Endothelial cell of umbilical vein (primary cell): Measurements from ENCODE around the gene NEDD1. TPM values are rescaled to one million over a fixed set of nuclear protein-coding genes. Genes with fewer than 3 reads are reported as not detected.

Experiments used
- BruUV-seq: library from RNA; stranded (reverse); fragments of 400-500 nt; replicated peaks from 2 replicates; lab custom pipeline; 2021; lab: Mats Ljungman, UMichigan
- CTCF ChIA-PET: fragments of 300-600, 350-600 bp; sonication (Branson Sonifier 250); formaldehyde crosslinking; loops from one replicate; lab custom pipeline; 2021; ENCODE audit warnings: antibody characterized with exemption, inconsistent platforms; lab: Charles Lee
- POLR2A ChIA-PET: fragments of 300-600, 350-600 bp; sonication (Branson Sonifier 250); formaldehyde crosslinking; loops from one replicate; lab custom pipeline; 2021; ENCODE audit warnings: antibody characterized with exemption, inconsistent platforms; lab: Charles Lee
- DNase-seq: peaks from one replicate; pipeline ENCODE4 v3.0.0-alpha.2; 2011; ENCODE audit warnings: low read depth, low spot score
- FAIRE-seq: peaks from 2 replicates; lab custom pipeline; 2011; peaks lifted over from hg19 to GRCh38; lab: Jason Lieb, UNC
- H2AFZ ChIP-seq: 2 replicates; pipeline ENCODE4 v1.6.0; 2012; ENCODE audit warnings: low read depth, low read length, control low read depth, inconsistent platforms
- H3K27ac ChIP-seq: 2 replicates; pipeline ENCODE4 v1.5.1; 2011; ENCODE audit warnings: low read depth, mild to moderate bottlenecking, control low read depth, low read length, moderate library complexity; ENCODE audit not compliant: insufficient read depth
- H3K27me3 ChIP-seq, 2 experiments: 2 replicates each; pipeline versions ENCODE4 v1.6.0 to v1.6.1; 2011; ENCODE audit warnings: low read length in 2 of 2, mixed read lengths in 1 of 2; ENCODE audit not compliant: control insufficient read depth in 2 of 2, insufficient read depth in 2 of 2
- H3K36me3 ChIP-seq, 2 experiments: 2 replicates in 1 of 2; 3 replicates in 1 of 2; pipeline ENCODE4 v1.5.1; 2011; ENCODE audit warnings: low read length in 2 of 2, mild to moderate bottlenecking in 1 of 2, moderate library complexity in 1 of 2; ENCODE audit not compliant: control insufficient read depth in 2 of 2, insufficient read depth in 2 of 2; ENCODE audit errors: extremely low read depth in 1 of 2
- H3K4me1 ChIP-seq: 3 replicates; pipeline ENCODE4 v1.5.1; 2011; ENCODE audit warnings: mild to moderate bottlenecking, low read length; ENCODE audit not compliant: control insufficient read depth, insufficient read depth; ENCODE audit errors: extremely low read depth
- H3K4me2 ChIP-seq: 2 replicates; pipeline ENCODE4 v1.6.1; 2011; ENCODE audit warnings: low read length, control low read depth, mixed read lengths; ENCODE audit not compliant: insufficient read depth
- H3K4me3 ChIP-seq, 3 experiments: fragments of 200-600 bp in 1 of 3; sonication (generic), shearing (Covaris generic) in 1 of 3; replicated peaks in 1 of 3; 2 replicates each; pipeline ENCODE4 v1.5.1; 2011 to 2016; ENCODE audit warnings: control low read depth in 3 of 3, low read length in 3 of 3, mild to moderate bottlenecking in 2 of 3, inconsistent platforms in 1 of 3, low read depth in 1 of 3, moderate library complexity in 1 of 3; ENCODE audit not compliant: insufficient read depth in 1 of 3
- H3K79me2 ChIP-seq: 2 replicates; pipeline ENCODE4 v1.6.0; 2012; ENCODE audit warnings: low read length, inconsistent platforms; ENCODE audit not compliant: control insufficient read depth, insufficient read depth
- H3K9ac ChIP-seq: replicated peaks from 2 replicates; pipeline ENCODE3; 2011; ENCODE audit warnings: low read length, control low read depth; ENCODE audit not compliant: insufficient read depth; ENCODE audit errors: extremely low read depth
- H3K9me1 ChIP-seq: replicated peaks from 3 replicates; pipeline ENCODE4 v1.6.0; 2011; ENCODE audit warnings: mild to moderate bottlenecking, low read length; ENCODE audit not compliant: control insufficient read depth, insufficient read depth; ENCODE audit errors: extremely low read depth
- H3K9me3 ChIP-seq: replicated peaks from 2 replicates; pipeline ENCODE4 v1.5.1; 2012; ENCODE audit warnings: low read length, inconsistent platforms; ENCODE audit not compliant: control insufficient read depth, insufficient read depth
- H4K20me1 ChIP-seq: replicated peaks from 2 replicates; pipeline ENCODE3; 2011; ENCODE audit warnings: mild to moderate bottlenecking, low read length; ENCODE audit not compliant: control insufficient read depth, insufficient read depth; ENCODE audit errors: extremely low read depth
- EZH2 ChIP-seq: IDR thresholded peaks from 2 replicates; pipeline ENCODE4 v1.6.1; 2012; ENCODE audit warnings: borderline replicate concordance, low read depth, mild to moderate bottlenecking, moderate library complexity, low read length, inconsistent platforms; ENCODE audit not compliant: severe bottlenecking
- FOS ChIP-seq: IDR thresholded peaks from 2 replicates; pipeline ENCODE4 v1.6.1; 2011; ENCODE audit warnings: mild to moderate bottlenecking, low read length, moderate library complexity, borderline replicate concordance; ENCODE audit not compliant: insufficient read depth
- GATA2 ChIP-seq: IDR thresholded peaks from 2 replicates; pipeline ENCODE4 v1.7.0; 2011; ENCODE audit warnings: low read depth, mild to moderate bottlenecking, moderate library complexity, mixed read lengths, low read length; ENCODE audit not compliant: insufficient read length, insufficient read depth
- JUN ChIP-seq: IDR thresholded peaks from 2 replicates; pipeline ENCODE4 v1.6.1; 2011; ENCODE audit warnings: borderline replicate concordance, low read depth; ENCODE audit not compliant: insufficient read length, insufficient read depth
- MYC ChIP-seq: IDR thresholded peaks from one replicate; pipeline ENCODE4 v1.6.1; 2011; ENCODE audit warnings: mild to moderate bottlenecking, low read depth, low read length
- POLR2A ChIP-seq: IDR thresholded peaks from 2 replicates; pipeline ENCODE4 v1.6.1; 2012; ENCODE audit warnings: low read depth, mild to moderate bottlenecking, control low read depth, low read length
- POLR2AphosphoS5 ChIP-seq: IDR thresholded peaks from 2 replicates; pipeline ENCODE4 v1.6.1; 2012; ENCODE audit warnings: low read depth, mild to moderate bottlenecking, control low read depth, low read length, moderate library complexity; ENCODE audit not compliant: insufficient read depth
- dilution Hi-C: fragments of 300-500 bp; cut with MboI; formaldehyde crosslinking; loops from one replicate; pipeline ENCODE4 v1.15.0; 2019; ENCODE audit warnings: low sequenced_read_pairs; ENCODE audit not compliant: extremely low pct_ligation_motif_present
- intact Hi-C: fragments of 100-400 bp; cut with micrococcal nuclease; formaldehyde crosslinking; loops from one replicate; pipeline ENCODE4 v1.10.0; 2022
- polyA plus RNA-seq, 4 experiments: library from polyadenylated mRNA; depleted of rRNA in 3 of 4; stranded (reverse) in 3 of 4; unstranded in 1 of 4; fragments of >200 nt; gene quantifications; 2 replicates each; pipeline versions ENCODE4 v1.2.1 to v1.2.3, GENCODE V29; 2011 to 2012; ENCODE audit warnings: missing spikeins in 1 of 4
- total RNA-seq: library from RNA; stranded (reverse); gene quantifications from 2 replicates; pipeline ENCODE4 v1.2.3, GENCODE V29; 2021
- TF ChIP-seq, protein P1 (sequence below), 2 donors: IDR thresholded peaks; 1 replicate in 1 of 2; 2 replicates in 1 of 2; pipeline ENCODE4 v1.5.1; 2011; ENCODE audit warnings: low read length in 2 of 2, mild to moderate bottlenecking in 2 of 2, moderate library complexity in 2 of 2, control low read depth in 1 of 2, inconsistent platforms in 1 of 2, low read depth in 1 of 2; ENCODE audit not compliant: insufficient read depth in 1 of 2; ENCODE audit errors: extremely low read depth in 1 of 2
- TF ChIP-seq, protein P2 (sequence below): IDR thresholded peaks from 2 replicates; pipeline ENCODE4 v1.6.1; 2011; ENCODE audit not compliant: insufficient read depth, insufficient read length

NEDD1 gene
- total and polyA plus RNA-seq, 2 donors (not counting 3 experiments of a cell fraction or from before 2014, with no cell fraction given) = 9.8 to 25.4 TPM

DNA sequence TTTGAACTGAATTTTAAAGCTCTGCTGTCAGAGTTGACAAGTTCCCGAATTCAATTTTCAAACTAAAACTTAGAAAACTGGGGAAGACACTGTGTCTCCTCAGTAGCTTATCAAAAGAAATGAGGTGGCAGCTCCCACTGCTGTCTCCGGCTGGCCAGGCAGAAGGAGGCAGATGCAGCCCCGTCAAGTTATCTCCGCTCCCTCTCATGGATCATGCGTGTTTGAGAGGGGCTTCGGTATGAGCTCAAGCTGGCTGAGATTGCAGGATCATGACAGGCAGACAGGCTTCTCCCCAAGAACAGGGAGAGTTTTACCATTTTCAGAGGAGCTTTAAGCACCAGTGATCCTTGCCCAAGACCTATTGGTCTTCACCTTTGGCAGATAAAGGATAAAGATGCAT is 88.8 kb downstream of the NEDD1 start:
- Histone ChIP-seq H2AFZ (no peak overlapping the region), H4K20me1 (no peaks in the 10 kb centered on the region), H3K9me3 (no peaks in the 10 kb centered on the region), H3K9ac (no peak overlapping the region), H3K4me1 (no peaks in the 10 kb centered on the region), H3K9me1 (no peaks in the 10 kb centered on the region), H3K4me3 (no peak overlapping the region), H3K27ac (no peak overlapping the region), H3K27me3 (peaks cover 12 to 23% of the 10 kb centered on the region in 2 experiments), H3K79me2 (no peaks in the 10 kb centered on the region), H3K4me2 (no peak overlapping the region), H3K36me3 (no peaks in the 10 kb centered on the region)
- ChIA-PET CTCF (interaction anchor here (1.7 to 2.6 kb wide), 2 partner anchors 9 to 11 kb away, joined by 7 to 8 read pairs; no protein-coding TSS in a partner anchor), POLR2A (no interaction called here)
- intact Hi-C loops = no loop called here
- FAIRE-seq (no peak), DNase-seq (no peak)
- dilution Hi-C loops = no loop called here
- TF ChIP-seq, protein P1, sequence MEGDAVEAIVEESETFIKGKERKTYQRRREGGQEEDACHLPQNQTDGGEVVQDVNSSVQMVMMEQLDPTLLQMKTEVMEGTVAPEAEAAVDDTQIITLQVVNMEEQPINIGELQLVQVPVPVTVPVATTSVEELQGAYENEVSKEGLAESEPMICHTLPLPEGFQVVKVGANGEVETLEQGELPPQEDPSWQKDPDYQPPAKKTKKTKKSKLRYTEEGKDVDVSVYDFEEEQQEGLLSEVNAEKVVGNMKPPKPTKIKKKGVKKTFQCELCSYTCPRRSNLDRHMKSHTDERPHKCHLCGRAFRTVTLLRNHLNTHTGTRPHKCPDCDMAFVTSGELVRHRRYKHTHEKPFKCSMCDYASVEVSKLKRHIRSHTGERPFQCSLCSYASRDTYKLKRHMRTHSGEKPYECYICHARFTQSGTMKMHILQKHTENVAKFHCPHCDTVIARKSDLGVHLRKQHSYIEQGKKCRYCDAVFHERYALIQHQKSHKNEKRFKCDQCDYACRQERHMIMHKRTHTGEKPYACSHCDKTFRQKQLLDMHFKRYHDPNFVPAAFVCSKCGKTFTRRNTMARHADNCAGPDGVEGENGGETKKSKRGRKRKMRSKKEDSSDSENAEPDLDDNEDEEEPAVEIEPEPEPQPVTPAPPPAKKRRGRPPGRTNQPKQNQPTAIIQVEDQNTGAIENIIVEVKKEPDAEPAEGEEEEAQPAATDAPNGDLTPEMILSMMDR (IDR thresholded peaks at IDR 0.05; ENCODE audit: extremely low read depth in 1 of 2, insufficient read depth in 1 of 2, low read depth in 1 of 2, low read length in 2 of 2) = no peak
- no peak for TF ChIP-seq POLR2A
- TF ChIP-seq GATA2 = no peak
- no peak for TF ChIP-seq POLR2AphosphoS5
- TF ChIP-seq FOS = no peak
- TF ChIP-seq EZH2 = no peak
- TF ChIP-seq, protein P2, sequence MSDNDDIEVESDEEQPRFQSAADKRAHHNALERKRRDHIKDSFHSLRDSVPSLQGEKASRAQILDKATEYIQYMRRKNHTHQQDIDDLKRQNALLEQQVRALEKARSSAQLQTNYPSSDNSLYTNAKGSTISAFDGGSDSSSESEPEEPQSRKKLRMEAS = no peak
- no peak for TF ChIP-seq JUN
- TF ChIP-seq MYC = no peak
- no TSS peak for BruUV-seq
